Activated naive CD4-positive, alpha-beta T cell (primary cell): ENCODE data around the gene KMO.
A peak's percentile ranks its signal among the peaks of the same experiment; 100 is the strongest.

Experiments
- DNase-seq, 4 experiments: peaks; one replicate each; lab custom pipeline; 2025; lab: John Stamatoyannopoulos, UW

The KMO gene

GRCh38 chr1:241532162-241532531, at the start of gene KMO:
Gene KMO (plus strand): TSS chr1:241532378. CDS start chr1:241532445, 67 bp downstream.
- DNase-seq, result no peak

- DNase-seq, result no peak
These were observed 49.4 kb upstream of the KMO start for GRCh38 chr1:241482761-241483250.

GRCh38 chr1:241485145-241485544, 47.0 kb upstream of the KMO start:
- no peak for DNase-seq

GRCh38 chr1:241485554-241485992, 46.6 kb upstream of the KMO start:
- DNase-seq, result no peak

- DNase-seq, result no peak
These were observed 43.4 kb upstream of the KMO start for GRCh38 chr1:241488739-241489138.

GRCh38 chr1:241495741-241496140, 36.4 kb upstream of the KMO start:
- DNase-seq, result no peak

- DNase-seq, result no peak
These were observed 32.3 kb upstream of the KMO start for GRCh38 chr1:241499910-241500309.

GRCh38 chr1:241503444-241503843, 28.7 kb upstream of the KMO start:
- DNase-seq, result no peak

GRCh38 chr1:241507189-241507863, 24.9 kb upstream of the KMO start:
- DNase-seq, result no peak

- DNase-seq, result no peak
These were observed 18.8 kb upstream of the KMO start for GRCh38 chr1:241513378-241513777.

- DNase-seq, result peak in 2 of 4 experiments; percentile 2 to 9
These were observed 13.5 kb upstream of the KMO start for GRCh38 chr1:241518476-241519307.

GRCh38 chr1:241519308-241520079, 12.7 kb upstream of the KMO start, which contains the start of gene FH:
Gene FH (minus strand): TSS chr1:241519755. CDS start chr1:241519722, 33 bp downstream.
- peak; percentile 69 to 88 (median 76) for DNase-seq

GRCh38 chr1:241520080-241520465, 12.1 kb upstream of the KMO start:
- DNase-seq, result no peak

GRCh38 chr1:241521718-241522117, 10.5 kb upstream of the KMO start:
- DNase-seq, result no peak

- no peak for DNase-seq
These were observed 7.2 kb upstream of the KMO start for GRCh38 chr1:241525026-241525425.

- no peak for DNase-seq
These were observed 5.0 kb upstream of the KMO start for GRCh38 chr1:241527146-241527545.

- no peak for DNase-seq
These were observed 700 bp upstream of the KMO start for GRCh38 chr1:241531195-241532161.

- no peak for DNase-seq
These were observed 686 bp downstream of the KMO start for GRCh38 chr1:241532864-241533263.

GRCh38 chr1:241533326-241534115, 1.3 kb downstream of the KMO start:
- DNase-seq, result no peak

GRCh38 chr1:241536304-241536703, 4.1 kb downstream of the KMO start:
- DNase-seq, result no peak
